ENCODE measurements around the gene NUDT17.

The NUDT17 gene

GRCh38 chr1:145847827-145848226, 2.4 kb downstream of the NUDT17 start:
- DNase-seq: no peak

GRCh38 chr1:145849356-145850160, 4.1 kb downstream of the NUDT17 start:
- DNase-seq: peak; percentile 89

- no peak for DNase-seq
Measured at GRCh38 chr1:145855426-145855948, 10.1 kb downstream of the NUDT17 start.

GRCh38 chr1:145857170-145857569, 11.7 kb downstream of the NUDT17 start:
- no peak for DNase-seq

DNA sequence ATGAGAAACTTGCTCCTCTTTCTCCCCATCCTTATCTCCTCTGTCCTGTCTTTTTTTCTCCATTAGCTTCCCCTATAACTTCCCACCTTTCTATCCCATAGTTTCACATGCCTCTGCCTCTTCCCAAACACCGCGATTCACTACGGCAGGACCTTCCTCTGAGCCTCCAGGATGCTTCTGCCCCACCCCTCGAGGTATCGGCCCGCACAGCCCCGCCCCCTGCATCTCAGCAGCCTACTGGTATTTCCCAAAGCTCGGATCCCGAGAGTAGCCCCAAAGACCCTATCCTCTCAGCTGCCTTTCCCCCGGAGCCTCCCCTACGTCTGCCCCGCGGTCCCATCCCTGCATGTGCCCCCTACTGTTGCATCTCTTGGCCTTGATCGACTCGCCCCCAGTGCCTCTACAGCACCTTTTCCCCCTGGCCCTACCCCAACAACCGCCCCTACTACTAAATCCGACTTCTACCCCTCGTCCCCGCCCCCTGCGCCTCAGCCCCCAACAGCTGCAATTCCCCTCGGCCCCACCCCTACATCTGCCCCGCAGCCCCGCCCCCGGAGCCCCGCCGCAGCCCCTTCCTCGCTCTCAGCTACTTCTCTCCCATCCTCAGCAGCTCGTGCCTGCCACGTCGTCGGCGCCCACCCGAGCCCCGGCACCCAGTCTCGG, 12.9 kb downstream of the NUDT17 start:
- DNase-seq: peak; percentile 47

- DNase-seq: peak; percentile 95
Measured at GRCh38 chr1:145858901-145859490, 13.6 kb downstream of the NUDT17 start, which contains the start of gene PIAS3. TSS of gene PIAS3 (minus strand) at chr1:145859081. CDS start at chr1:145858990, 91 bp downstream.

- DNase-seq: peak; percentile 90
Measured at GRCh38 chr1:145859491-145860023, 14.1 kb downstream of the NUDT17 start.

DNA sequence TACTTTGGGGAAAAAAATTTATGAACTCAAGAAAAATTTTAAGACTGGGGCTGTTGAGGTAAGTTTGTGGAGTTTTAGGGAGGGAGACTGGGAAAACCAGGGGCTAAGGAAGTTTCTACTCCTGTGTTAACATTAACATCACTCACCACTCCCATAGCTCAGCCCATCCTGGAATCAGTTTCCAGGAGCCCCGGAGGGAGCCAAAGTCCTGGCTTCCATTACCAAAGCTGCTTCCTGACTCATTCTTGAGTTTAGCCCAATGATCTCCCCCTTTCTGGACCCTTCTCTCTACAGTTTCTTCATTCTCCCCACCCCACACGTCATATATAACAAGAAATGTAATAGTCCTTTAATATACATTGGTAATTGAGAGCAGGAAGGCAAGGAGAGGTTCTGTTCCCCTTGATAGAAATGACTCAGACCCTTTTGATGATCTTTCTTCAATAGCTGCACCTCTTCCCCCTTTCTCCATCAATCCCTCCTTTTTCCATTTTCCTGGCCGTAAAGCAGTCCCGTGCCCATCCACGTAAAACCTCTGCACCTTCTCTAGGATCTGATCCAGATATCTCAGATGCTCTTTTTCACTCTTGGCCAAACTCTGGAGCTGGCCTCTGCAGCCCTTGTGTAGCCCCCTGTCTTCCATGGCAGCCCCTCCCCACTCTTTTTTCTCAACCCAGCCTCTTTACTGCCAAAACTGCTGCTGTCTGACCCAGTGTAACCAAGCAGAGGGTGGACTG, 18.0 kb downstream of the NUDT17 start:
- DNase-seq: no peak

DNA sequence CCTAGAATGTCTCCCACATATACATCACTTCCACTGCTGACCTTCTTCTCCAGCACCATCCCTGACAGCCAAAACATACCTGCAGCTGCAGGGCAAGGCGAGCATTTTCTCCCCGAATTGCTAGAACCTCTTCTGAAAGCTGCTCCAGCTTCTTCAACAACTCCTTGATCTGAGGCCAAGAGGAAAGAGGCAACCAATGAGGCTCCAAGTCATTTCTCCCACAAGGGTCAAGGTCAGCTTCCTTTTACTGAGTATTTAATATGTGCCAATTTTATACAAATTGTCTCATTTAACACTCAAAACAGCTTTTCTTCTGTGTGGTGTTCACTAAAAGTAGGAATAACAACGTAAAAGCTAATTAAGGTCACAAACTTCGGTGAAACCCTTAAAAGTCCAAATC, 22.8 kb downstream of the NUDT17 start:
- no peak for DNase-seq

GRCh38 chr1:145871994-145872924, 26.8 kb downstream of the NUDT17 start:
- peak; percentile 26 for DNase-seq

DNA sequence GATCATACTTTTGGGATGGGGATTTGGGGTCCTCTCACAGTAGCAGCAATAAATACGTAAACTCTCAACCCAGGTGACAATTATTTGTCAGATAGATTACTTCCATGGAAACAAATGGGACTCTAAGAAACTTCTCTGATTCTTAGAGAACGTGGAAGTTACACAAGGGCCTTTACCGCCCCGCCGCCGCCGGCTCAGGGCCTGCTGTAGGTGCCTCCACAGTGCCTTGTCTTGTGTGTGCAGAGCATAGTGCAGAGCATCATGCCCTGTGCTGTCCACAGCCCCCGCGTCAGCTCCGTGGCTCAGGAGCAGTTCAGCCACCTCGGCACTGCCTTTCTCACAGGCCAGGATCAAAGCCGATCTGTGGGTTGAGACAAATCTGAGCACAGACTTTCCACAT, 29.2 kb downstream of the NUDT17 start:
- no peak for DNase-seq

DNA sequence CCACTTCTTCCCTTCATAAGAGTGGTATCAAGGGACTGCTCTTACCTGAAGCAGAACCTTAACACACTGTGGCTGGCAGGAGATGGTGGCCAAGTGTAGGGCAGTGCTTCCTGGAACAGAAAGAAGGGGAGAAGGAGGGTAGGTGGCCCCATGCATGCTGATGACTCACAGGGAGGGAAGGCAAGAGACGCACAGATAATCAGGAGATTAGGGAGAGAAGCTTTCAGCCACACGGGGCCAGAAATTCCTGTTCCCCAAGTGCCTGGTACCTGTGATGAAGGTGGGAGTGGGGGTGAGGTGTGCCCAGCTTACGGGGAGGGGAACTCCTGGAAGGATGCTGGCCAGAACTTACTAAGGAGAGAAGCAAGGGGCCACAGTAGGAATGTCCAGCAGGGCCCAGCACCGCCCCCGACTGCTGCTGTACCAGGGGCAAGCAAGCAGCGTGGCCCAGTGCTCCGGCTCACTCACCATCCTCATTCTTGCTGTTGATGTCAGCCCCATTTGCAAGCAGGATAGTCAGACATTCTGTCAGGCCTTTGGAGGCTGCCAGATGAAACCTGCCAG, 32.6 kb downstream of the NUDT17 start:
- DNase-seq: no peak

- DNase-seq: no peak
Measured at GRCh38 chr1:145878724-145879123, 33.3 kb downstream of the NUDT17 start.

DNA sequence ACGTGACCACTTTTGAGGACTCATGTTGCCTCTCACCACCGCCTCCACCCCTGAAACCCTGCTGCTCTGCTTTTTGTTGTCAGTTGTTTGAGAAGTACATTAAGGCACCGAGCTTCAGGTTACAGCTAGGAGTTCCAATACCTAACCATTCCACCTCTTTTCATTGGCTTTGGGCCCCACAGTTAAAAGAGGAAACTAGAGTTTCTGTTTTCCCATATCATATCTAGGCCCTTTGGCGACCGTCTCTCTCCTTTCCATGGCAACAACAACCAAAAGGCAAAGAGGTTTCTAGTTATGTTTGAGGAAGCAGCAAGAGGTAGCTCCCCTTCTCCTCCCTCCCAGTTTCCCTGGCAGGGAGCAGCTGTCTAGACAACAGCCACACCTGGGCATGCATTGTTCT, 34.3 kb downstream of the NUDT17 start:
- DNase-seq: no peak

GRCh38 chr1:145884675-145885074, 39.2 kb downstream of the NUDT17 start:
- peak; percentile 54 for DNase-seq

DNA sequence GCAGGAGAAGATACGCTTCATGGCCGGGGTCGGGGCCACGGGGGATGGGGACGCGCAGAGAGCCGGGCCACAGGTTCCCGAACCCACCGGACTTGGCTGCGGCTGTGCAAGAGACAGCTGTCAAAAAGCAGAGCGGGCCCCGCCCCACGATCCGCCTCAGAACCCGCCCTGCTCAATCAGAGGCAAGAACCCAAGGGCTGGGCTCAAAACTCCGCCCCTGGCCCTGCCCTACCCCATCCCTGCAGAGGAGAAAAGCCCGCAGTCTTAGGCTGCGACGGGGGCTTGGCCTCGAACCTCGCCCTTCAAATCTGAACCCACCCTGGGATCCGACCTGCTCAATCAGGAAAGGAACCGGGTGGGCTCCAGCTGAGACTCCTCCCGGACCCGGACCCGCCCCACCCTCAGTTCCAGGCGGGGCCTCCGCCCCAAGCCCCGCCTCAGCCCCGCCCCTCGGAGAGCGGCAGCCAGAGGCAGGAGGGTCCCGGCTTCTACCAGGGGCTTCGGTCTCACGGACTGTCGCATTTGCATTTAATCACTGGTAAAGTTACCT, 40.4 kb downstream of the NUDT17 start, which contains the start of gene ANKRD35:
Gene ANKRD35 (minus strand): TSS at position 129 of the 550 bp plus-strand sequence. CDS start 108 bp downstream, at position 21.
- DNase-seq: peak; percentile 66

- no peak for DNase-seq
Measured at GRCh38 chr1:145886390-145886789, 41.0 kb downstream of the NUDT17 start.

GRCh38 chr1:145886816-145887215, 41.4 kb downstream of the NUDT17 start:
- DNase-seq: no peak

GRCh38 chr1:145887631-145888030, 42.2 kb downstream of the NUDT17 start:
- no peak for DNase-seq

DNA sequence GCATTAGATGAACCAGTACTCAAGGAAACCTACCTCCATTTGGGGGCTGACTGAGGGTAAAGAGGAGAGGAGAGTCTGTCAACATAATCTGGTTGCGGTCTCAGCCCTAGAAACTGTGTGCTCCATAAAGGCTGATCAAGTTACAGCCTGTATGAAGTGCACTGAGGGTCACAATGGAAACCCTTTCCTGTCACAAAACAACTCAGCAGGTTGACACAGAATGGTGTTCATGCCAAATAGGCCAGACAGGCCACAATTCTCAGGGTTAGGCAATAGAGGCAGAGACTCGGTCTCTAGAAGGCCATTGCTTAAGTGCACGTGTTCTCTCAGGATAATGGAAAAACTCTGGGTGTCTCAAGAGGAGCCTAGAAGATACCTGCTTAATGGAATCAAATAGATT, 44.3 kb downstream of the NUDT17 start:
- no peak for DNase-seq
